OCI-LY7 (cell line): Measurements from ENCODE around the gene CEP295NL. TPM values are rescaled to one million over a fixed set of nuclear protein-coding genes. Genes with fewer than 3 reads are reported as not detected.

ENCODE experiments used
- BruUV-seq: library from RNA; stranded (reverse); fragments of 400-500 nt; replicated peaks from 2 replicates; lab custom pipeline; 2021; lab: Mats Ljungman, UMichigan
- CTCF ChIA-PET: fragments of 300-600 bp; sonication (Branson Sonifier 250); formaldehyde crosslinking; loops from one replicate; lab custom pipeline; 2022; ENCODE audit warnings: antibody characterized with exemption; ENCODE audit not compliant: unreplicated experiment; lab: Charles Lee
- POLR2A ChIA-PET: fragments of 300-600 bp; sonication (Branson Sonifier 250); formaldehyde crosslinking; loops from one replicate; lab custom pipeline; 2022; ENCODE audit warnings: antibody characterized with exemption; lab: Charles Lee
- DNase-seq: peaks from one replicate; pipeline ENCODE4 v3.0.0-alpha.2; 2015; ENCODE audit warnings: low spot score
- H2AFZ ChIP-seq: fragments of 200-600 bp; sonication (generic), shearing (Covaris generic); 2 replicates; pipeline ENCODE4 v1.6.1; 2014; ENCODE audit warnings: mild to moderate bottlenecking, antibody characterized with exemption, low read length, moderate library complexity
- H3K27ac ChIP-seq: fragments of 200-600 bp; sonication (generic); 2 replicates; pipeline ENCODE4 v1.5.1; 2014; ENCODE audit warnings: mixed run types, low read depth, mild to moderate bottlenecking, moderate library complexity, low read length, inconsistent platforms; ENCODE audit not compliant: poor library complexity, severe bottlenecking
- H3K36me3 ChIP-seq: fragments of 200-600 bp; sonication (generic); 2 replicates; pipeline ENCODE4 v1.6.1; 2014; ENCODE audit warnings: mild to moderate bottlenecking, antibody characterized with exemption, low read length, moderate library complexity, mixed read lengths; ENCODE audit not compliant: insufficient read depth
- H3K4me1 ChIP-seq: fragments of 200-600 bp; sonication (generic); 2 replicates; pipeline ENCODE4 v1.5.1; 2014; ENCODE audit warnings: mild to moderate bottlenecking, low read length; ENCODE audit not compliant: insufficient read depth, poor library complexity, severe bottlenecking
- H3K4me2 ChIP-seq: fragments of 200-600 bp; sonication (generic); 2 replicates; pipeline ENCODE4 v1.6.1; 2014; ENCODE audit warnings: mild to moderate bottlenecking, low read length
- H3K4me3 ChIP-seq: fragments of 200-600 bp; sonication (generic); 2 replicates; pipeline ENCODE4 v1.5.1; 2014; ENCODE audit warnings: mild to moderate bottlenecking, low read depth, low read length; ENCODE audit not compliant: poor library complexity, severe bottlenecking
- H3K79me2 ChIP-seq: fragments of 200-600 bp; sonication (generic); 2 replicates; pipeline ENCODE4 v1.6.1; 2016; ENCODE audit warnings: low read depth, mild to moderate bottlenecking, low read length, moderate library complexity, mixed read lengths; ENCODE audit not compliant: insufficient read depth
- H3K9me2 ChIP-seq: fragments of 200-600 bp; sonication (generic); 2 replicates; pipeline ENCODE4 v1.6.1; 2016; ENCODE audit warnings: mild to moderate bottlenecking, low read length, mixed read lengths; ENCODE audit not compliant: insufficient read depth
- H3K9me3 ChIP-seq: fragments of 200-600 bp; sonication (generic); 2 replicates; pipeline ENCODE4 v1.6.1; 2014; ENCODE audit warnings: mild to moderate bottlenecking, mixed run types, low read length, mixed read lengths
- H4K20me1 ChIP-seq: fragments of 200-600 bp; sonication (generic); 2 replicates; pipeline ENCODE4 v1.6.1; 2014; ENCODE audit warnings: mild to moderate bottlenecking, antibody characterized with exemption, low read length, moderate library complexity, mixed read lengths; ENCODE audit not compliant: insufficient read depth
- EZH2phosphoT487 ChIP-seq: fragments of 200-600 bp; sonication (generic); IDR thresholded peaks from 2 replicates; pipeline ENCODE4 v1.6.1; 2018; ENCODE audit warnings: low read depth, borderline replicate concordance, mild to moderate bottlenecking, mixed run types, antibody characterized with exemption, low read length, moderate library complexity, mixed read lengths
- intact Hi-C: fragments of 100-400 bp; cut with micrococcal nuclease; formaldehyde crosslinking; loops from one replicate; pipeline ENCODE4 v1.10.0; 2022; ENCODE audit not compliant: unreplicated experiment
- total RNA-seq, 2 experiments: library from RNA; depleted of rRNA in 1 of 2; stranded (reverse); fragments of >200 nt in 1 of 2; shearing (Covaris generic) in 1 of 2; gene quantifications; 2 replicates each; pipeline ENCODE4 v1.2.3, GENCODE V29; 2014 to 2022
- TF ChIP-seq, protein P1 (sequence below): fragments of 200-600 bp; sonication (generic); conservative IDR thresholded peaks from 2 replicates; pipeline ENCODE4 v1.5.1; 2014; ENCODE audit warnings: mild to moderate bottlenecking, antibody characterized with exemption, low read length, moderate library complexity, mixed read lengths

Gene CEP295NL
- total RNA-seq, 2 experiments from 2014 or later, result not detected

DNA sequence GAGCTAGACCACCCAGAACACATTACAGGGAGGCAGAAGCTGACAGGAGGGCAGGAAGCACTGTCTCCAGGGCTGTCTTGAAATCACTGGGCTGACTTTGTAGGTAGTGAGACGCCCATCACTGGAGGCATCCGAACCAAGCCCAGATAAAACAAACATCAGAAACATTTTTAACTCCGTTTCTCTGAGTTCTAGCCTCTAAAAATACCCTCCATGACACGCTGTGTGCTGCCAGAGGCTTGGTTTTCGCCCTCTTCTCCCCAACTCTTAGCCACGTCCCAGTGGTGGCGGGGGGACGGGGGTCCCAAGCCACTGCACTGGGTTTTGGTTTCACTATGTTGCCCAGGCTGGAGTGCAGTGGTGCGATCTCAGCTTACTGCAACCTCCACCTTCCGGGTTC is 1.2 kb downstream of the CEP295NL start:
- Histone ChIP-seq H3K79me2 (no peaks in the 10 kb centered on the region), H3K4me3 (no peak overlapping the region), H2AFZ (no peak overlapping the region), H3K27ac (no peak overlapping the region), H3K4me2 (no peak overlapping the region), H4K20me1 (no peaks in the 10 kb centered on the region), H3K9me3 (no peaks in the 10 kb centered on the region), H3K4me1 (no peaks in the 10 kb centered on the region), H3K36me3 (no peaks in the 10 kb centered on the region), H3K9me2 (no peaks in the 10 kb centered on the region)
- no peak for DNase-seq
- intact Hi-C loops, result no loop called here
- TF ChIP-seq, protein P1, sequence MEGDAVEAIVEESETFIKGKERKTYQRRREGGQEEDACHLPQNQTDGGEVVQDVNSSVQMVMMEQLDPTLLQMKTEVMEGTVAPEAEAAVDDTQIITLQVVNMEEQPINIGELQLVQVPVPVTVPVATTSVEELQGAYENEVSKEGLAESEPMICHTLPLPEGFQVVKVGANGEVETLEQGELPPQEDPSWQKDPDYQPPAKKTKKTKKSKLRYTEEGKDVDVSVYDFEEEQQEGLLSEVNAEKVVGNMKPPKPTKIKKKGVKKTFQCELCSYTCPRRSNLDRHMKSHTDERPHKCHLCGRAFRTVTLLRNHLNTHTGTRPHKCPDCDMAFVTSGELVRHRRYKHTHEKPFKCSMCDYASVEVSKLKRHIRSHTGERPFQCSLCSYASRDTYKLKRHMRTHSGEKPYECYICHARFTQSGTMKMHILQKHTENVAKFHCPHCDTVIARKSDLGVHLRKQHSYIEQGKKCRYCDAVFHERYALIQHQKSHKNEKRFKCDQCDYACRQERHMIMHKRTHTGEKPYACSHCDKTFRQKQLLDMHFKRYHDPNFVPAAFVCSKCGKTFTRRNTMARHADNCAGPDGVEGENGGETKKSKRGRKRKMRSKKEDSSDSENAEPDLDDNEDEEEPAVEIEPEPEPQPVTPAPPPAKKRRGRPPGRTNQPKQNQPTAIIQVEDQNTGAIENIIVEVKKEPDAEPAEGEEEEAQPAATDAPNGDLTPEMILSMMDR, result no peak
- TF ChIP-seq EZH2phosphoT487, result no peak
- POLR2A ChIA-PET, result interaction anchor here (1.1 kb wide), 1 partner anchor 15 kb away, joined by 3 read pairs; no protein-coding TSS in a partner anchor
- BruUV-seq, result no TSS peak
- CTCF ChIA-PET, result no interaction called here

DNA sequence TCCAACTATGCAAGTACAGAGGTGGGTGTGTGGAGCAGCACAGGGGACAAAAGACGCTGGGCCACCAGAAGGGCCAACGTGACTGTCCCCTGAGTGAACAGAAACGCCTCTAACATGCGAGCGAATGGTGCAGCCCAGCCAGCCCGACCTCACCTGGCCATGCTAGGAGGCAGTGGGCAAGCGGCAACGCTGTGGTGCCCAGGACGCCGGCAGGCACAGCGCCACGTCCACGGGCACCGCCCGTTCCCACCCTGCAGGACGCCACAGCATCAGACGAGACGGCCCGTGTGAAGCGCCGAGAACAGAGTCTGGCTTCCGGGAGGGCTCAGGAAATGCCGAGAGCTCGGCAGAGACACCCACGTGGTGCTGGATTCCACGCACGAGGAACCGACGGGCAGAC is 2.2 kb downstream of the CEP295NL start:
- no TSS peak for BruUV-seq
- Histone ChIP-seq H3K79me2 (no peaks in the 10 kb centered on the region), H3K4me3 (no peak overlapping the region), H3K36me3 (no peaks in the 10 kb centered on the region), H3K27ac (no peak overlapping the region), H3K4me2 (no peak overlapping the region), H3K4me1 (no peaks in the 10 kb centered on the region), H2AFZ (no peak overlapping the region), H4K20me1 (no peaks in the 10 kb centered on the region), H3K9me3 (no peaks in the 10 kb centered on the region), H3K9me2 (no peaks in the 10 kb centered on the region)
- intact Hi-C loops, result no loop called here
- ChIA-PET POLR2A (no interaction called here), CTCF (no interaction called here)
- TF ChIP-seq, protein P1, result no peak
- no peak for TF ChIP-seq EZH2phosphoT487
- no peak for DNase-seq

DNA sequence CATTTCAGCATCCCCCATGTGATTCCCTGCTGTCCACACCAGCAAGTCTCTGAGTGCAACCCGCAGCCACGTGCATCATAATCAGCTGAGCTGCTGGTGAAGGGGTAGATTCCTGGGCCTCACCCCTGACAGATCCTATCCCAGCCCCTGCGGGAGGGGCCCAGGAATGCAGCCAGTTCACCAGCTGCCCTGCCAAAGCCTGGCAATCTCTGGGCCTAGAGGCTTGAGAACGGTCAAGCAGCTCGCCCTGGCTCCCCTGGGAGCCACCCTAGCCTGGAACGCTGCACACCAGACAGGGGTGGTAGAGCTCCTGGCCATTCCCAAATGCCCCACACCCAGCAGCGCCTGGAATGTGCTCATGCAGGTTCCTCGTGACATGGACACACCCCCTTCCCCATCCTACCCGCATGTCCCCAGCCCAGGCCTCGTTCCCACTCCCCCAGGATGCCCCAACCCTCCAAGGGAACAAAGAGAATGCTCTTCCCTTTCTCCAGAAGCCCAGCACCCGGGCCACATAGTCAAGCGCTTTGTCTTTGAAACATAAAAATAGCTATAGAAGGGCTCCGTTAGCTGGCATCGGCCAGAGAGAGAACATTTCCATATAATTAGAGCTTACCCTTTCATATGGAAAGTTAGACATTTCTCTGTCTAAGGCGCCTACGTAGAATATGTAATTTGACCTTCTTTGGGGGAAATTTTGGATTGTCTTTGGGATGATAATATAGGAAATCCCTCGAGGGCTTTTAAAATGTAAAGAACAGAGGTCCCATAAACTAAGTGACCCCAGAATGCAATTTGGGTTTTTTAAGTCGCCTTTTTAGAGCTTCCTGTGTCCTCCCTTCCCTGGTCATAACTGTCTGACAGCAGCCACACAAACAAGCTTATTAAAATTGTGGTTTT is 3.4 kb downstream of the CEP295NL start:
- no peaks in the 10 kb centered on the region for H3K9me2 ChIP-seq
- TF ChIP-seq, protein P1, result no peak
- TF ChIP-seq EZH2phosphoT487, result no peak
- no peaks in the 10 kb centered on the region for H3K36me3 ChIP-seq
- no peak for DNase-seq
- H4K20me1 ChIP-seq, result no peaks in the 10 kb centered on the region
- ChIA-PET CTCF (no interaction called here), POLR2A (no interaction called here)
- H3K4me1 ChIP-seq, result no peaks in the 10 kb centered on the region
- H2AFZ ChIP-seq, result no peak overlapping the region
- H3K9me3 ChIP-seq, result no peaks in the 10 kb centered on the region
- no peak overlapping the region for H3K4me3 ChIP-seq
- H3K4me2 ChIP-seq, result no peak overlapping the region
- no TSS peak for BruUV-seq
- H3K27ac ChIP-seq, result no peak overlapping the region
- intact Hi-C loops, result no loop called here
- no peaks in the 10 kb centered on the region for H3K79me2 ChIP-seq
